Hepatic stellate cell (primary cell): Measurements from ENCODE around the gene KRTAP24-1.

Source experiments
- DNase-seq: peaks from one replicate; pipeline ENCODE4 v3.0.0; 2011; ENCODE audit warnings: low spot score

KRTAP24-1 gene

DNA sequence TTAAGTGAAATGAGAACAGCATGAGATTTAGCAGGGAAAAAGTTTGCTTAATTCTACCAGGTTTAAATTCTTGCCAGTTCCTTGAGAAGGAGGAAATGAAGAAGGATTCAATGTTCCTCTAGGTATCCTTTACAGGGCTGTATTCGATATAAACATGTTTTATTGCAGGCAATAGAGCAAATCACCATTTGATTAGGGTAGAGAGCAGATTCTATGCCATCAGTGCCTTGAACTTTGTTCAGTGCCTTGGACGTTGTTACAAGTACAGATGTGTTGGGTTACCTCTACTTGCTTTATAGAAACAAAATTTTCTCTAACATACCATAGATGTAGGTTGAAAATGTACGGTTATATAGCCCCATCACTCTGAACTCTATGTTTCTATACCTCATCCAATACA is 48.7 kb downstream of the KRTAP24-1 start:
- no peak for DNase-seq

DNA sequence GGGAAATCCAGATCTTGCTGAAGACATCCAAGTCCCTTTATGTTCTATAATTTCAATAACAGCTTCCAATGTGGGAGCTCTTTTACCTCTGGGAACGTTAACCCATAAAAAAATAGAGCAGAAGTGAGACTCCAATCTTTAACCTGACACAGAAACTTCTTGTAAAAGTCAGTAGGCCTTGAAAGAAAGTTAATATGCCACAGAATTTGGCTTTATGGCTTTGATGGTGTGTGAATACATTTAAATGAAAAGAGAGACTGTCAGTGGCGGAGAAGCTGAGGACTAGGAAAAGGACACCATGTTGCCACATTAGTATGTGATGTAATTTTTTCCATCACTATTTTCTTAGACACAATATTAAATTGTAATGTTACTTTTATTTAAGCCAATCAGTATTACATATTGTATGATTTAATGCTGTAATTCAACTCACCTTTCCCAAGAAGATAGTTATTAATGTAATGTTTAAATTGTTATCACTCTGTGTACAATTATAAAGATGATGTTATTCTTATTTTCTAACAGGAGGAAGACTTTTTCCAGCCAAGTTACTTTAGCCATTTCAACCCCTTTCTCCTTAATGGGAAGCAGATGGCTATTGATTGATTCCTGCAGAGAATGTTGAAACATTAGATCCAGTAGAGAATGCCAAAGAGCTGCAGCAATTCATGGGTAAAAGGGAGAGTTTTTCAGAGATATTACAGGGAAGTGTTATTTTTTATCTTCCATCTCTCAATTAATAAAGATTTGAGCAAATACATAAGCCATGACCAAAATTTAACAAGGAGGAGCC is 49.3 kb downstream of the KRTAP24-1 start:
- no peak for DNase-seq

DNA sequence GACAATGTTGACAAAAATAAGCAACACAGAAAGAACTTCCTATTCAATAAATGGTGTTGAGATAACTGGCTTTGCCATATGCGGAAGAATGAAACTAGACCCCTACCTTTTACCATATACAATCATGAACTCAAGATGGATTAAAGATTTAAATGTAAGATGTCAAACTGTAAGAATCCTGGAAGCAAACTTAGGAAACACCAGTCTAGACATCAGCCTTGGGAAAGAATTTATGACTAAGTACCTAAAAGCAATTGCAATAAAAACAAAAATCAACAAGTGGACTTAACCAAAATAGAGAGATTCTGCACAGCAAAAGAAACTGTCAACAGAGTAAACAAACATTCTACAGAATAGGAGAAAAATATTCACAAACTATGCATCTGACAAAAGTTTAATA is 50.7 kb downstream of the KRTAP24-1 start:
- DNase-seq, result no peak
